Endothelial cell of umbilical vein (primary cell): ENCODE data around the gene CDK5R2. TPM values are rescaled to one million over a fixed set of nuclear protein-coding genes. Genes with fewer than 3 reads are reported as not detected.

Experiments used
- BruUV-seq: library from RNA; stranded (reverse); fragments of 400-500 nt; replicated peaks from 2 replicates; lab custom pipeline; 2021; lab: Mats Ljungman, UMichigan
- CTCF ChIA-PET: fragments of 300-600, 350-600 bp; sonication (Branson Sonifier 250); formaldehyde crosslinking; loops from one replicate; lab custom pipeline; 2021; ENCODE audit warnings: antibody characterized with exemption, inconsistent platforms; lab: Charles Lee
- POLR2A ChIA-PET: fragments of 300-600, 350-600 bp; sonication (Branson Sonifier 250); formaldehyde crosslinking; loops from one replicate; lab custom pipeline; 2021; ENCODE audit warnings: antibody characterized with exemption, inconsistent platforms; lab: Charles Lee
- DNase-seq: peaks from one replicate; pipeline ENCODE4 v3.0.0-alpha.2; 2011; ENCODE audit warnings: low read depth, low spot score
- FAIRE-seq: peaks from 2 replicates; lab custom pipeline; 2011; peaks lifted over from hg19 to GRCh38; lab: Jason Lieb, UNC
- H2AFZ ChIP-seq: 2 replicates; pipeline ENCODE4 v1.6.0; 2012; ENCODE audit warnings: low read depth, low read length, control low read depth, inconsistent platforms
- H3K27ac ChIP-seq: 2 replicates; pipeline ENCODE4 v1.5.1; 2011; ENCODE audit warnings: low read depth, mild to moderate bottlenecking, control low read depth, low read length, moderate library complexity; ENCODE audit not compliant: insufficient read depth
- H3K27me3 ChIP-seq, 2 experiments: 2 replicates each; pipeline versions ENCODE4 v1.6.0 to v1.6.1; 2011; ENCODE audit warnings: low read length in 2 of 2, mixed read lengths in 1 of 2; ENCODE audit not compliant: control insufficient read depth in 2 of 2, insufficient read depth in 2 of 2
- H3K36me3 ChIP-seq, 2 experiments: 2 replicates in 1 of 2; 3 replicates in 1 of 2; pipeline ENCODE4 v1.5.1; 2011; ENCODE audit warnings: low read length in 2 of 2, mild to moderate bottlenecking in 1 of 2, moderate library complexity in 1 of 2; ENCODE audit not compliant: control insufficient read depth in 2 of 2, insufficient read depth in 2 of 2; ENCODE audit errors: extremely low read depth in 1 of 2
- H3K4me1 ChIP-seq: 3 replicates; pipeline ENCODE4 v1.5.1; 2011; ENCODE audit warnings: mild to moderate bottlenecking, low read length; ENCODE audit not compliant: control insufficient read depth, insufficient read depth; ENCODE audit errors: extremely low read depth
- H3K4me2 ChIP-seq: 2 replicates; pipeline ENCODE4 v1.6.1; 2011; ENCODE audit warnings: low read length, control low read depth, mixed read lengths; ENCODE audit not compliant: insufficient read depth
- H3K4me3 ChIP-seq, 3 experiments: fragments of 200-600 bp in 1 of 3; sonication (generic), shearing (Covaris generic) in 1 of 3; replicated peaks in 1 of 3; 2 replicates each; pipeline ENCODE4 v1.5.1; 2011 to 2016; ENCODE audit warnings: control low read depth in 3 of 3, low read length in 3 of 3, mild to moderate bottlenecking in 2 of 3, inconsistent platforms in 1 of 3, low read depth in 1 of 3, moderate library complexity in 1 of 3; ENCODE audit not compliant: insufficient read depth in 1 of 3
- H3K79me2 ChIP-seq: 2 replicates; pipeline ENCODE4 v1.6.0; 2012; ENCODE audit warnings: low read length, inconsistent platforms; ENCODE audit not compliant: control insufficient read depth, insufficient read depth
- H3K9ac ChIP-seq: replicated peaks from 2 replicates; pipeline ENCODE3; 2011; ENCODE audit warnings: low read length, control low read depth; ENCODE audit not compliant: insufficient read depth; ENCODE audit errors: extremely low read depth
- H3K9me1 ChIP-seq: replicated peaks from 3 replicates; pipeline ENCODE4 v1.6.0; 2011; ENCODE audit warnings: mild to moderate bottlenecking, low read length; ENCODE audit not compliant: control insufficient read depth, insufficient read depth; ENCODE audit errors: extremely low read depth
- H3K9me3 ChIP-seq: replicated peaks from 2 replicates; pipeline ENCODE4 v1.5.1; 2012; ENCODE audit warnings: low read length, inconsistent platforms; ENCODE audit not compliant: control insufficient read depth, insufficient read depth
- H4K20me1 ChIP-seq: replicated peaks from 2 replicates; pipeline ENCODE3; 2011; ENCODE audit warnings: mild to moderate bottlenecking, low read length; ENCODE audit not compliant: control insufficient read depth, insufficient read depth; ENCODE audit errors: extremely low read depth
- CTCF ChIP-seq, 2 donors: IDR thresholded peaks; 1 replicate in 1 of 2; 2 replicates in 1 of 2; pipeline ENCODE4 v1.5.1; 2011; ENCODE audit warnings: low read length in 2 of 2, mild to moderate bottlenecking in 2 of 2, moderate library complexity in 2 of 2, control low read depth in 1 of 2, inconsistent platforms in 1 of 2, low read depth in 1 of 2; ENCODE audit not compliant: insufficient read depth in 1 of 2; ENCODE audit errors: extremely low read depth in 1 of 2
- EZH2 ChIP-seq: IDR thresholded peaks from 2 replicates; pipeline ENCODE4 v1.6.1; 2012; ENCODE audit warnings: borderline replicate concordance, low read depth, mild to moderate bottlenecking, moderate library complexity, low read length, inconsistent platforms; ENCODE audit not compliant: severe bottlenecking
- FOS ChIP-seq: IDR thresholded peaks from 2 replicates; pipeline ENCODE4 v1.6.1; 2011; ENCODE audit warnings: mild to moderate bottlenecking, low read length, moderate library complexity, borderline replicate concordance; ENCODE audit not compliant: insufficient read depth
- GATA2 ChIP-seq: IDR thresholded peaks from 2 replicates; pipeline ENCODE4 v1.7.0; 2011; ENCODE audit warnings: low read depth, mild to moderate bottlenecking, moderate library complexity, mixed read lengths, low read length; ENCODE audit not compliant: insufficient read length, insufficient read depth
- MYC ChIP-seq: IDR thresholded peaks from one replicate; pipeline ENCODE4 v1.6.1; 2011; ENCODE audit warnings: mild to moderate bottlenecking, low read depth, low read length
- POLR2A ChIP-seq: IDR thresholded peaks from 2 replicates; pipeline ENCODE4 v1.6.1; 2012; ENCODE audit warnings: low read depth, mild to moderate bottlenecking, control low read depth, low read length
- POLR2AphosphoS5 ChIP-seq: IDR thresholded peaks from 2 replicates; pipeline ENCODE4 v1.6.1; 2012; ENCODE audit warnings: low read depth, mild to moderate bottlenecking, control low read depth, low read length, moderate library complexity; ENCODE audit not compliant: insufficient read depth
- dilution Hi-C: fragments of 300-500 bp; cut with MboI; formaldehyde crosslinking; loops from one replicate; pipeline ENCODE4 v1.15.0; 2019; ENCODE audit warnings: low sequenced_read_pairs; ENCODE audit not compliant: extremely low pct_ligation_motif_present
- intact Hi-C: fragments of 100-400 bp; cut with micrococcal nuclease; formaldehyde crosslinking; loops from one replicate; pipeline ENCODE4 v1.10.0; 2022
- polyA plus RNA-seq, 4 experiments: library from polyadenylated mRNA; depleted of rRNA in 3 of 4; stranded (reverse) in 3 of 4; unstranded in 1 of 4; fragments of >200 nt; gene quantifications; 2 replicates each; pipeline versions ENCODE4 v1.2.1 to v1.2.3, GENCODE V29; 2011 to 2012; ENCODE audit warnings: missing spikeins in 1 of 4
- total RNA-seq: library from RNA; stranded (reverse); gene quantifications from 2 replicates; pipeline ENCODE4 v1.2.3, GENCODE V29; 2021

Gene CDK5R2
- total and polyA plus RNA-seq, 2 donors (not counting 3 experiments of a cell fraction or from before 2014, with no cell fraction given), result 0.03 TPM; not detected in 1

GRCh38 chr2:218960309-218961165 lies 1.1 kb downstream of the CDK5R2 start:
- no peaks in the 10 kb centered on the region for H3K4me1 ChIP-seq
- no peaks in the 10 kb centered on the region for H3K79me2 ChIP-seq
- FAIRE-seq (no peak), DNase-seq (no peak)
- intact Hi-C loops (no loop called here), dilution Hi-C loops (no loop called here)
- H3K9ac ChIP-seq, result no peak overlapping the region
- BruUV-seq, result no TSS peak
- ChIA-PET POLR2A (no interaction called here), CTCF (interaction anchor here (1.9 kb wide), 1 partner anchor 20 kb away, joined by 9 read pairs; no protein-coding TSS in a partner anchor)
- H3K4me3 ChIP-seq, result no peak overlapping the region
- no peaks in the 10 kb centered on the region for H3K9me3 ChIP-seq
- H3K4me2 ChIP-seq, result no peak overlapping the region
- no peaks in the 10 kb centered on the region for H3K9me1 ChIP-seq
- no peaks in the 10 kb centered on the region for H4K20me1 ChIP-seq
- H3K27me3 ChIP-seq, result peaks cover 53 to 68% of the 10 kb centered on the region in 2 experiments
- H3K36me3 ChIP-seq, result no peaks in the 10 kb centered on the region
- H2AFZ ChIP-seq, result no peak overlapping the region
- H3K27ac ChIP-seq, result no peak overlapping the region
- TF ChIP-seq MYC (no peak), EZH2 (peak; percentile 100), GATA2 (no peak)

- Histone ChIP-seq H4K20me1 (no peaks in the 10 kb centered on the region), H3K9me3 (no peaks in the 10 kb centered on the region), H2AFZ (no peak overlapping the region), H3K27ac (no peak overlapping the region), H3K4me1 (no peaks in the 10 kb centered on the region), H3K4me2 (no peak overlapping the region), H3K9me1 (no peaks in the 10 kb centered on the region), H3K27me3 (peaks cover 53 to 64% of the 10 kb centered on the region in 2 experiments), H3K36me3 (no peaks in the 10 kb centered on the region), H3K79me2 (no peaks in the 10 kb centered on the region), H3K9ac (no peak overlapping the region), H3K4me3 (no peak overlapping the region)
- POLR2A ChIA-PET, result no interaction called here
- DNase-seq (no peak), FAIRE-seq (no peak)
- TF ChIP-seq CTCF (IDR thresholded peaks at IDR 0.05; ENCODE audit: extremely low read depth in 1 of 2, insufficient read depth in 1 of 2, low read depth in 1 of 2, low read length in 2 of 2) (no peak), EZH2 (no peak), GATA2 (no peak), FOS (no peak), POLR2A (no peak), POLR2AphosphoS5 (no peak)
- CTCF ChIA-PET, result interaction anchor here (1.9 kb wide), 1 partner anchor 19 kb away, joined by 9 read pairs; no protein-coding TSS in a partner anchor
- dilution Hi-C loops (no loop called here), intact Hi-C loops (no loop called here)
- BruUV-seq, result no TSS peak
Observed at GRCh38 chr2:218961229-218961628, 1.8 kb downstream of the CDK5R2 start.
